Mesendoderm (in vitro differentiated cells): Measurements from ENCODE around the gene LAMB1.

Source experiments
- DNase-seq: peaks from one replicate; pipeline ENCODE4 v3.0.0; 2013
- H2AK5ac ChIP-seq: 2 replicates; pipeline ENCODE4 v1.6.1; 2013; ENCODE audit warnings: low read length, inconsistent platforms
- H2BK120ac ChIP-seq: 2 replicates; pipeline ENCODE4 v1.6.1; 2013; ENCODE audit warnings: low read depth, mild to moderate bottlenecking, low read length, moderate library complexity, mixed read lengths
- H2BK15ac ChIP-seq: replicated peaks from 2 replicates; pipeline ENCODE4 v1.6.1; 2013; ENCODE audit warnings: low read depth, mild to moderate bottlenecking, moderate library complexity
- H2BK5ac ChIP-seq: 2 replicates; pipeline ENCODE4 v1.6.1; 2013; ENCODE audit warnings: low read length, inconsistent platforms
- H3K18ac ChIP-seq: 2 replicates; pipeline ENCODE4 v1.6.1; 2013; ENCODE audit warnings: mild to moderate bottlenecking, low read length, mixed read lengths
- H3K23ac ChIP-seq: one replicate; pipeline ENCODE4 v1.6.1; 2013; ENCODE audit warnings: low read length
- H3K27ac ChIP-seq: 2 replicates; pipeline ENCODE4 v1.5.1; 2013; ENCODE audit warnings: low read depth, mild to moderate bottlenecking, inconsistent platforms, low read length, moderate library complexity
- H3K27me3 ChIP-seq: 2 replicates; pipeline ENCODE4 v1.6.1; 2013; ENCODE audit warnings: low read length, control low read depth, mild to moderate bottlenecking, inconsistent platforms; ENCODE audit not compliant: insufficient read depth, poor library complexity
- H3K36me3 ChIP-seq: 2 replicates; pipeline ENCODE4 v1.6.1; 2013; ENCODE audit warnings: low read length, inconsistent platforms; ENCODE audit not compliant: control insufficient read depth, insufficient read depth
- H3K4ac ChIP-seq: one replicate; pipeline ENCODE4 v1.6.1; 2013; ENCODE audit warnings: low read depth, mild to moderate bottlenecking, low read length, moderate library complexity
- H3K4me1 ChIP-seq: 2 replicates; pipeline ENCODE4 v1.6.1; 2013; ENCODE audit warnings: low read depth, low read length, inconsistent platforms; ENCODE audit not compliant: control insufficient read depth
- H3K4me2 ChIP-seq: 2 replicates; pipeline ENCODE4 v1.6.1; 2013; ENCODE audit warnings: low read length
- H3K4me3 ChIP-seq: 2 replicates; pipeline ENCODE4 v1.5.1; 2013; ENCODE audit warnings: mild to moderate bottlenecking, low read length
- H3K56ac ChIP-seq: one replicate; pipeline ENCODE4 v1.6.1; 2013; ENCODE audit warnings: low read length
- H3K79me1 ChIP-seq: 2 replicates; pipeline ENCODE4 v1.6.1; 2013; ENCODE audit warnings: low read length, inconsistent platforms
- H3K79me2 ChIP-seq: 2 replicates; pipeline ENCODE4 v1.6.1; 2013; ENCODE audit warnings: mild to moderate bottlenecking, low read length; ENCODE audit not compliant: control insufficient read depth, insufficient read depth
- H3K9ac ChIP-seq: 2 replicates; pipeline ENCODE4 v1.6.1; 2013; ENCODE audit warnings: low read length, inconsistent platforms
- H4K5ac ChIP-seq: one replicate; pipeline ENCODE4 v1.6.1; 2013; ENCODE audit warnings: low read length
- H4K8ac ChIP-seq: one replicate; pipeline ENCODE4 v1.6.1; 2013; ENCODE audit warnings: low read depth, mild to moderate bottlenecking, control low read depth, low read length, moderate library complexity
- WGBS: extraction: QIAGEN DNeasy Blood & Tissue Kit; methylation state at CpG from one replicate; pipeline ENCODE4 v1.1.7; 2013; ENCODE audit warnings: low lambda C conversion rate, missing lambda C conversion rate; ENCODE audit not compliant: insufficient coverage; ENCODE audit errors: extremely low coverage; 5-methylcytosine and 5-hydroxymethylcytosine counted together

Gene LAMB1

DNA sequence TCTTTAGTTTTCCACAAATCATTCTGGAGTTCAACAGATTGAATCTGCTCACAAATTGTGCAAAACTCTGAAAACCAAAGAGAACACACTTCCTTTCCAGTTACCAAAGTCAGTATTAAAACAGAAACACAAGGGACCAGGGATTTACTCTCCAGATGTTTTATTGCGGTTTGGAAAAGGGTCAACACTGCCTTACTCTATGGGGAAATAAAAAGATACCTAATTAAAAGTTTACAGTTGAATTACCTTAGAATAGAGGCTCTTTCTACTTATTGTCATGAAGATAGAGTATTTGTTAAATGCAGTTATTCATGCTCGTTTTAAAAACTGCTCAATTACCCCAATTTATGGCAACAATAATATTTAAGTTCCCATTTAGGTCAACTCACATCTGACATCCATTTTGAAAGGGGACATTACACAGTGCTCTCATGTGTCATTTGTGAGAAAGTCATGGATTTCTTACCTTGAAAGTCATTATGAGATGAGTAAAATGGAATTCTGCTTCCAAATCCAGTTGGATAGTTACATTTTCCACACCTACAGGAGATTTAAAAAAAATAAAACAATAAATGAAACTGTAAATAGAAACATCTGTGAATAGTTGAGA, 8.4 kb downstream of the LAMB1 start:
- Histone ChIP-seq H3K79me1 (no peaks in the 10 kb centered on the region), H3K23ac (no peak overlapping the region), H3K79me2 (no peaks in the 10 kb centered on the region), H4K5ac (no peak overlapping the region), H3K9ac (no peak overlapping the region), H3K27me3 (no peaks in the 10 kb centered on the region), H3K36me3 (no peaks in the 10 kb centered on the region), H3K18ac (no peak overlapping the region), H3K4ac (no peak overlapping the region), H3K56ac (no peak overlapping the region), H3K4me1 (peaks cover 2% of the 10 kb centered on the region), H2BK120ac (no peak overlapping the region), H3K4me2 (no peak overlapping the region), H4K8ac (no peak overlapping the region), H3K27ac (no peak overlapping the region), H2BK5ac (no peak overlapping the region), H2BK15ac (no peak overlapping the region), H2AK5ac (no peak overlapping the region), H3K4me3 (no peak overlapping the region)
- no CpG with 5 or more reads among the region's 2 CpGs for WGBS
- no peak for DNase-seq

DNA sequence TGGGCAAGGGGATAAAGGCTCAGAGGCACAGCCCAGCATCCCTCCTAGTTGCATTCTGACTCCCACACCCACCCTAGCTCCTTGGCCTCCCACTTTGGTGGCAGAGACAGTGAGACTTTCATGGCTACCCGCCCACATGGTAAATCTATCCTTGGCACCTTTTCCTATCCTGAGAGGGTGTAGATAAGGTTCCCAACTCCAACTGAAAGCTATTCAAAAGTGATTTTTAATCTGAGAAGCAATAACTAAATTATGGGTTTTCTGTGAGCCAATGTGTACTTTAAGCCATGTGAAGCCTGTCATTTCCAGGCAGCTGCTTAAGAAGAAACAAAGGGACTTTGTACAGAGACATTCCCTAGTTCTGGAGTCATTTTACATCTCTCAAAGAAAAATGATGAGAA, 9.1 kb downstream of the LAMB1 start:
- H3K27ac ChIP-seq = no peak overlapping the region
- no peaks in the 10 kb centered on the region for H3K79me2 ChIP-seq
- H3K4ac ChIP-seq = no peak overlapping the region
- H3K4me1 ChIP-seq = peaks cover 2% of the 10 kb centered on the region
- no peak for DNase-seq
- no peak overlapping the region for H3K4me3 ChIP-seq
- H4K8ac ChIP-seq = no peak overlapping the region
- H3K27me3 ChIP-seq = no peaks in the 10 kb centered on the region
- H2BK15ac ChIP-seq = no peak overlapping the region
- no peak overlapping the region for H3K56ac ChIP-seq
- no peaks in the 10 kb centered on the region for H3K79me1 ChIP-seq
- no peak overlapping the region for H2AK5ac ChIP-seq
- H3K9ac ChIP-seq = no peak overlapping the region
- H2BK5ac ChIP-seq = no peak overlapping the region
- H3K4me2 ChIP-seq = no peak overlapping the region
- H3K18ac ChIP-seq = no peak overlapping the region
- no peaks in the 10 kb centered on the region for H3K36me3 ChIP-seq
- no peak overlapping the region for H3K23ac ChIP-seq
- H4K5ac ChIP-seq = no peak overlapping the region
- no CpG with 5 or more reads among the region's 1 CpG for WGBS
- H2BK120ac ChIP-seq = no peak overlapping the region

DNA sequence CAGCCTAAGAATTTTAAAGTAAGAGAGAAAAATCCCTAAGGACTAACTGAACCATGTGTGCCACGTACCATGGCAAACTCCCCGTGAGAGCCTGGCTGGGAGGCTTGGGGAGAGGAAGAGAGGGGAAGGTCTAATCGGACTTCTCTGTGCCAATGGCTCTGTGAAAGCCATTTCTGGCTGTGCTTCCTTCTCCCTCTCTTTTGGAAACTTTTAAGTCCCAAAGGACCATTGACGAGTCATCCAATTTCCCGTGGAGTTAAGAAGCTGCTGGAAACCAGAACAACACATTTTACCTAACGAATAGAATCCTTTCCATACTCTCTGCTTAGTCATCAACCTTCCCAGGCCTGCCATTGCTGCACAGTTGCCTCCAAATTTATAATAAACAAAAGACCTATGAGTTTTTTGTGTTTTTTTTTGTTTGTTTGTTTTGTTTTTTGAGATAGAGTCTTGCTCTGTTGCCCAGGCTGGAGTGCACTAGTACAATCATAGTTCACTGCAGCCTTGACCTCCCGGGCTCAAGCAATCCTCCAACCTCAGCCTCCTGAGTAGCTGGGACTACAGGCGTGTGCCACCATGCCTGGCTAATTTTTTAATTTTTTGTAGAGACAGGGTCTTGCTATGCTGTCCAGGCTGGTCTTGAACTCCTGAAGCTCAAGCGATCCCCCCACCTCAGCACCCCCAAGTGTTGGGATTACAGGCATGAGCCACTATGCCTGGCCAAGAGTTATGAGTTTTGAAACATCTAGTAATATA, 13.2 kb downstream of the LAMB1 start:
- no peak overlapping the region for H3K27ac ChIP-seq
- H4K5ac ChIP-seq = no peak overlapping the region
- WGBS = no CpG with 5 or more reads among the region's 9 CpGs

DNA sequence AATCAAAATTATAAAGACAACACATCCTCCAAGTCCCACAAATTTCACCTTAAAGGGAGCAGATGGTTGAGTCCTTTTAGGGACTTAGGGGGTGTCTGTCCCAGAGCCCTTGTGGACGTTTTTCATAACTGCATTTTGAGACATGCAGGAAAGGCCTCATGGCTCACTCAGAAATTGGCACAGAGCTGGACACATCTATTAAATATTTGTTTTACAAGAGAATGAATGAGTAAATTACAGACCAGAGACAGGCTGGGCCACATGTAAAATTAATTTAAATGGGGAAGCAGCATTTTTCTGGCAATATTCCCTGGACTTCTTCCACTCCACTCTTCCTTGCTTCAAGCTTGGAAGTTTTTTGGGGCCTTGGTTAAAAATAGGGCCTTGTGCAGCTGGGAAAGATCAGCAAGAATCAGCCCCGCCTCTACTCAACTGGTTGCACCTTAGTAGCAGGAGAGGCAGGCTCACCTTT, 20.0 kb downstream of the LAMB1 start:
- Histone ChIP-seq H2BK5ac (no peak overlapping the region), H3K56ac (no peak overlapping the region), H3K4me2 (no peak overlapping the region), H3K27me3 (no peaks in the 10 kb centered on the region), H3K27ac (no peak overlapping the region), H3K79me2 (no peaks in the 10 kb centered on the region), H3K4ac (no peak overlapping the region), H3K79me1 (no peaks in the 10 kb centered on the region), H3K18ac (no peak overlapping the region), H4K5ac (no peak overlapping the region), H3K9ac (no peak overlapping the region), H3K4me3 (no peak overlapping the region), H3K36me3 (peaks cover under 1% of the 10 kb centered on the region), H2BK15ac (no peak overlapping the region), H3K23ac (no peak overlapping the region), H2BK120ac (no peak overlapping the region), H3K4me1 (no peaks in the 10 kb centered on the region), H2AK5ac (no peak overlapping the region), H4K8ac (no peak overlapping the region)
- no CpG with 5 or more reads among the region's 2 CpGs for WGBS
- no peak for DNase-seq

More for the DNA sequence above, 13.2 kb downstream of the LAMB1 start:
- H3K23ac ChIP-seq = no peak overlapping the region
- H2BK15ac ChIP-seq = no peak overlapping the region
- H3K18ac ChIP-seq = no peak overlapping the region
- no peaks in the 10 kb centered on the region for H3K79me2 ChIP-seq
- no peak overlapping the region for H3K9ac ChIP-seq
- DNase-seq = no peak
- no peaks in the 10 kb centered on the region for H3K27me3 ChIP-seq
- no peak overlapping the region for H3K4me2 ChIP-seq
- no peak overlapping the region for H2AK5ac ChIP-seq
- no peak overlapping the region for H3K4me3 ChIP-seq
- no peak overlapping the region for H4K8ac ChIP-seq
- H2BK120ac ChIP-seq = no peak overlapping the region
- no peak overlapping the region for H3K56ac ChIP-seq
- no peak overlapping the region for H3K4ac ChIP-seq
- H3K36me3 ChIP-seq = no peaks in the 10 kb centered on the region
- H3K79me1 ChIP-seq = no peaks in the 10 kb centered on the region
- H3K4me1 ChIP-seq = no peaks in the 10 kb centered on the region
- H2BK5ac ChIP-seq = no peak overlapping the region

GRCh38 chr7:107982042-107982840, 20.7 kb downstream of the LAMB1 start:
- Histone ChIP-seq H3K4me1 (no peaks in the 10 kb centered on the region), H3K36me3 (peaks cover 2% of the 10 kb centered on the region), H3K27me3 (no peaks in the 10 kb centered on the region), H3K4me3 (no peak overlapping the region), H3K4ac (no peak overlapping the region), H3K27ac (no peak overlapping the region), H4K5ac (no peak overlapping the region), H2BK15ac (no peak overlapping the region), H3K79me1 (no peaks in the 10 kb centered on the region), H3K79me2 (no peaks in the 10 kb centered on the region), H2BK120ac (no peak overlapping the region), H2BK5ac (no peak overlapping the region), H3K56ac (no peak overlapping the region), H3K18ac (no peak overlapping the region), H4K8ac (no peak overlapping the region), H3K4me2 (no peak overlapping the region), H3K9ac (no peak overlapping the region), H3K23ac (no peak overlapping the region), H2AK5ac (no peak overlapping the region)
- no peak for DNase-seq
- WGBS = no CpG with 5 or more reads among the region's 9 CpGs
